GM10266 (cell line): ENCODE data around the gene ARL3.
A peak's percentile ranks its signal among the peaks of the same experiment; 100 is the strongest.

Experiments used
- DNase-seq: peaks from one replicate; pipeline ENCODE4 v3.0.0; 2012; ENCODE audit errors: extremely low spot score
- CTCF ChIP-seq: IDR thresholded peaks from 2 replicates; pipeline ENCODE4 v1.5.1; 2012; ENCODE audit warnings: mild to moderate bottlenecking, low read depth; ENCODE audit not compliant: control insufficient read depth, insufficient read depth; ENCODE audit errors: missing control alignments

The ARL3 gene

GRCh38 chr10:102682416-102682815 is 31.8 kb downstream of the ARL3 start:
- no peak for TF ChIP-seq CTCF
- DNase-seq: no peak

- no peak for TF ChIP-seq CTCF
- DNase-seq: no peak
These were observed 32.5 kb downstream of the ARL3 start for GRCh38 chr10:102681696-102682095.

GRCh38 chr10:102679596-102679995 is 34.6 kb downstream of the ARL3 start:
- no peak for DNase-seq
- no peak for TF ChIP-seq CTCF

GRCh38 chr10:102678842-102679289 is 35.3 kb downstream of the ARL3 start:
- DNase-seq: no peak
- TF ChIP-seq CTCF: peak; percentile 80

- DNase-seq: no peak
- no peak for TF ChIP-seq CTCF
These were observed 36.2 kb downstream of the ARL3 start for GRCh38 chr10:102678068-102678400.

- TF ChIP-seq CTCF: no peak
- no peak for DNase-seq
These were observed 36.7 kb downstream of the ARL3 start for GRCh38 chr10:102677331-102678067.

- no peak for DNase-seq
- TF ChIP-seq CTCF: no peak
These were observed 37.5 kb downstream of the ARL3 start for GRCh38 chr10:102676534-102677315.
